Hepatocyte (in vitro differentiated cells): ENCODE results near the gene CYP2B6.
"Not testable (repeated sequence)": the region's sequence is repeated elsewhere in the genome, so short reads cannot be mapped to it uniquely, and the experiment has no call there.

Source experiments
- CTCF ChIP-seq: fragments of 200-600 bp; sonication (generic); IDR thresholded peaks from 2 replicates; pipeline ENCODE4 v1.5.1; 2016; ENCODE audit warnings: antibody characterized with exemption, mild to moderate bottlenecking; ENCODE audit not compliant: poor library complexity
- EZH2 ChIP-seq: fragments of 200-600 bp; sonication (generic); IDR thresholded peaks from 2 replicates; pipeline ENCODE4 v1.6.1; 2016; ENCODE audit warnings: antibody characterized with exemption, mild to moderate bottlenecking, borderline replicate concordance

DNA sequence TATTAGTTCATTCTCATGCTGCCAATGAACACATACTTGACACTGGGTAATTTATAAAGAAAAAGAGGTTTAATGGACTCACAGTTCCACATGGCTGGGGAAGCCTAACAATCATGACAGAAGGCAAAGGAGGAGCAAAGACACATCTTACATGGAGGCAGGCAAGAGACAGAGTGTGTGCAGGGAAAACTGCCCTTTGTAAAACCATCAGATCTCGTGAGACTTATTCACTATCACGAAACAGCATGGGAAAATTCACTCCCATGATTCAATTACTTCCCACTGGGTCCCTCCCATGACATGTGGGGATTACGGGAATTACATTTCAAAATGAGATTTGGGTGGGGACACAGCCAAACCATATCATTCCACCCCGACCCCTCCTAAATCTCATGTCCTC is 11.3 kb upstream of the CYP2B6 start:
- not testable (repeated sequence) for TF ChIP-seq CTCF, EZH2
